Measurements from ENCODE around the gene CEBPZOS.

Gene CEBPZOS

DNA sequence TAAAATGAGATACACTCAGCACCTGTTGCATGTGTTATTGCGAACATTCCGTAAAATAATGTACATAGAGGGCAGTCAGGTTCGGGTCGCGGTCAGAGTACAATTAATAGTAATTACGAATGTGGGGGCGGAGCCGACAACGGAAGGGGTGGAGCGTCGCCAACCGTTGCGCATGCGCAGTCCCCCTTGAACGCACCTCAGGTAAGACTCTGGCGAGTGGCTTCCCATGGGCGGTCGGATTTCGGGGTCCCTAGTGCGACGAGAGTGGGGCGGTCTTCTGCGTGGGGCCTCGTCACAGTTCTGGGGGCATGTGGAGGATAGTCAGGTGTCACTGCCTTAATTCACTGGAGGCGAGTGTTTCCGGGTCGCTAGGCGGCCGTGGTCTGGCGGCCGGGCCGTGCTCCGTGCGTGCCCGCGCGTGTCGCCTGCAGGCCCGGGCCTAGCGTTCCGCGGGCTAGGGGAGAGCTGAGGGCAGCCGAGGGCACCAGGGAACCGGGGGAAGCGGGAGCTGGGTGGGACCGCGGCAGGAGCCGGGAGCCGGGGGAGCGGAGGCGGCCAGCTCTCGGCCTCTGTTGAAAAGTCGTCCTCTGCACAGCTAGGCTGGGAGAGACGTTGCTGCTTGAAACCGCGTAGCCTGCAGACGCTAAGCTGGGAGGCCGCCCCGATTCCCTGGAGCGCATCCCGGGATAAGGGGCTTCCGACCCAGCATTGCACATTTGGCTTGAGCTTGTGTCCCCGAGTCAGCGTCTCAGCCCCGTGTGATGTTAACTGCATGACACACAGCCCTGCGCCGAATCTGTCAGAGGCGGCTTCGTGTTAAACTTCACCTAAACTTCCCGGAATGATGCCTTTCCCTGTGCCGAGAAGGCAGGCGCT lies at the start of gene CEBPZOS:
CEBPZOS (plus strand) TSS at position 177 of the 876 bp plus-strand sequence. CDS start 3,209 bp downstream, outside the sequence.
- Mint-ChIP-seq H3K9me3 (no peaks in the 10 kb centered on the region), H3K4me1 (ENCODE audit: low read depth) (peaks cover 18% of the 10 kb centered on the region), H3K27ac (peak within 1 kb of the TSS; percentile 100), H3K4me3 (peak within 1 kb of the TSS; percentile 100), H3K27me3 (ENCODE audit: low read depth) (peaks cover 5% of the 10 kb centered on the region), H3K36me3 (ENCODE audit: low read depth) (peaks cover 18% of the 10 kb centered on the region)

- H3K27me3 Mint-ChIP-seq (ENCODE audit: low read depth) = no peaks in the 10 kb centered on the region
- no peak overlapping the region for H3K4me3 Mint-ChIP-seq
- H3K27ac Mint-ChIP-seq = no peak overlapping the region
- H3K9me3 Mint-ChIP-seq = no peaks in the 10 kb centered on the region
- H3K36me3 Mint-ChIP-seq (ENCODE audit: low read depth) = peaks cover 38% of the 10 kb centered on the region
- H3K4me1 Mint-ChIP-seq (ENCODE audit: low read depth) = peaks cover 32% of the 10 kb centered on the region
Measured at GRCh38 chr2:37148325-37148724, 48.0 kb upstream of the CEBPZOS start.

- H3K4me3 Mint-ChIP-seq = peak overlapping the region; percentile 11
- no peaks in the 10 kb centered on the region for H3K9me3 Mint-ChIP-seq
- H3K27me3 Mint-ChIP-seq (ENCODE audit: low read depth) = no peaks in the 10 kb centered on the region
- H3K27ac Mint-ChIP-seq = peak overlapping the region; percentile 78
- peaks cover 42% of the 10 kb centered on the region for H3K4me1 Mint-ChIP-seq (ENCODE audit: low read depth)
- H3K36me3 Mint-ChIP-seq (ENCODE audit: low read depth) = peaks cover 47% of the 10 kb centered on the region
Measured at GRCh38 chr2:37149626-37150322, 46.5 kb upstream of the CEBPZOS start.

DNA sequence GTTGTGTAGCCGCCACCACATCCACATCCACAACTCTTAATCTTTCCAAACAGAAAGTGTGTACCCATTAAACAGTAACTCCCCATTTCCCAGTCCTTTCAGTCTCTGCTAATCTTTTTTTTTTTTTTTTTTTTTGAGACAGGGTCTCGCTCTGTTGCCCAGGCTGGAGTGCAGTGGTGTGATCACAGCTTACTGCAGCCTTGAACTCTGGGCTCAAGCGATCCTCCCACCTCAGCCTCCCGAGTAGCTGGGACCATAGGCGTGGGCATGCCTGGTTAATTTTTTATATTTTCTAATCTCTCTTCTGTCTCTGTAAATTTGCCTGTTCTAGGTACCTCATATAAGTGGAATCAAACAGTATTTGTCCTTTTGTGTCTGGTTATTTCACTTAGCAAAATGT lies 43.1 kb upstream of the CEBPZOS start:
- no peak overlapping the region for H3K4me3 Mint-ChIP-seq
- no peak overlapping the region for H3K27ac Mint-ChIP-seq
- H3K9me3 Mint-ChIP-seq = no peaks in the 10 kb centered on the region
- H3K4me1 Mint-ChIP-seq (ENCODE audit: low read depth) = peaks cover 59% of the 10 kb centered on the region
- H3K36me3 Mint-ChIP-seq (ENCODE audit: low read depth) = peaks cover 46% of the 10 kb centered on the region
- H3K27me3 Mint-ChIP-seq (ENCODE audit: low read depth) = no peaks in the 10 kb centered on the region

- Mint-ChIP-seq H3K4me3 (peak overlapping the region; percentile 98), H3K4me1 (ENCODE audit: low read depth) (peaks cover 51% of the 10 kb centered on the region)
Measured at GRCh38 chr2:37154785-37155184, 41.5 kb upstream of the CEBPZOS start.

DNA sequence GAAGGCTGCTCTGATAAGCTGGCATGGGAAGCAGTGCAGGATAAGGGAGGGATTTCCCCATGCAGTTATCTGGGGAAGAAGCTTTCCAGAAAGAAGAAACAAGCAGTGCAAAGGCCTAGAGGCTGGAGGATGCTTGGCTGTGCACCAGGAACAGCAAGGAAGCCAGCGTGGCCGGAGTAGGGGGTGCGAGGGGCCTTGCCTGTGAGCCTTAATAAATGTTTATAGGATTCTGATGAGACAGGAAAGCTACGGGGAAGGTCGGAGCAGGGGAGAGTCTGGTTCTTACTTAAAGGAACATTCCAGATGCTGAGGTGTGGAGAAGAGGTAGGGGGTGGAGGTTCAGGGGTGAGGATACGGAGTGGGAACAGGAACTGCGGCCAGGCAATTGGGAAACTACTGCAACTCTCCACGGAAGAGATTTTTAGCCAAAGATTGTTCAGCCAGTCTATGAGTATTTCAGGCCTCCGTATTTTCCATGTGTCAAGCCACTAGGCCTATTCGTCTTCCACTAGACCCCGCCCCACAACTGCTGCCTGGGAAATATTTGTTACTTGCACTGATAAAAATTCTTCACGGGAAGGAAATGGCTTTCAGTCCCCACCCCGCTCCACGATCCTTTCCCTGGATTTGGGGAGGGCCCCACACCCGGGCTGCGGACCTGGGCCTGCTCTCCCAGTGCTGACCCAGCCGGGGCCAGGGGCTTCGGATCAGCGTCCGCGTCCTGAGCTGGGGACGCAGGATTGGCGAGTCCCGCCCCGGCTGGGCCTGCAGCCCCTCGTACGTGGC lies 40.0 kb upstream of the CEBPZOS start:
- no peaks in the 10 kb centered on the region for H3K27me3 Mint-ChIP-seq (ENCODE audit: low read depth)
- peak overlapping the region; percentile 98 for H3K4me3 Mint-ChIP-seq
- H3K9me3 Mint-ChIP-seq = no peaks in the 10 kb centered on the region
- peak overlapping the region; percentile 92 for H3K27ac Mint-ChIP-seq
- peaks cover 42% of the 10 kb centered on the region for H3K4me1 Mint-ChIP-seq (ENCODE audit: low read depth)
- H3K36me3 Mint-ChIP-seq (ENCODE audit: low read depth) = peaks cover 35% of the 10 kb centered on the region

More at GRCh38 chr2:37154785-37155184, 41.5 kb upstream of the CEBPZOS start:
- peak overlapping the region; percentile 92 for H3K27ac Mint-ChIP-seq
- peaks cover 36% of the 10 kb centered on the region for H3K36me3 Mint-ChIP-seq (ENCODE audit: low read depth)
- H3K27me3 Mint-ChIP-seq (ENCODE audit: low read depth) = no peaks in the 10 kb centered on the region
- H3K9me3 Mint-ChIP-seq = no peaks in the 10 kb centered on the region

DNA sequence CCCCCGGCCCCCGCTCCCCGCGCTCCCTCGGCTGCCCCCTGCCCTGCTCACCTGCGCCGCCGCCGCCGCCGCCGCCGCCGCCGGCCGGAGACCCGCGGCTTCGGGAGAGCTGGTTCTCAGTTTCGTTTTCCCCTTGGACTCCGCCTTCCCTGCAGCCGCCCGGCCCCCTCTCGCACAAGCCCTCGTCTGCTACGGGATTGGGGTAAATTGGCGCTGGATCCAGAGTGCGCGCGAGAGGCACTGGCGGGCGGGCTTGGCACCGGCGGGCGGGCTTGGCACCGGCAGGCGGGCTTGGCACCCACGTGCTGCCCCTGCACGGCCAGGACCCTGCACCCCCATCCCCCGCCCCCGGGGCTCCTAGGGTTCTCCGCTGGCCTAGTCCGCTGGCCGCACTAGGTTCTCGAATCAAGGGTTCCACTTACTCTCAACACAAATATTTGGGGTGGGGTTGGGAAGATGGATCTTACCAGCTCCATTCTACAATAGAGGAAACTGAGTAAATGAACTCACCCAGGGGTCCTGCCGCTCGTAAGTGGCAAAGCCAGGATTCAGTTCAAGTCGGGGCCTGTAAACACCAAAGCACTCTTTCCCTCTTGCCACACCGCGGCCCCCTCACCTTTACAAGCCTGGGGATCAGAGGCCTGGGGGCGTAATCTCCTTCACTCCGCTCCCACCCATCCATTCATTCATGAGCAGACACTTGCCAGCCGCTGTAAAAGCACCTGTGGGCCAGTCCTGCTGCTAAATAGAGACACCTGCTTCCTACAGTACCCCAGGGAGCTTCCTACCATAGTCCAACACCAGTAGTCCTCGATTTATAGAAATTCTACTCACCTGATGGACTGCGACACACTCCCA lies 39.2 kb upstream of the CEBPZOS start, which contains the start of gene EIF2AK2:
EIF2AK2 (minus strand) TSS at position 124 of the 858 bp plus-strand sequence. CDS start 9,174 bp downstream, outside the sequence.
- H3K36me3 Mint-ChIP-seq (ENCODE audit: low read depth) = peaks cover 32% of the 10 kb centered on the region

GRCh38 chr2:37164757-37165156 lies 31.5 kb upstream of the CEBPZOS start:
- peaks cover 15% of the 10 kb centered on the region for H3K27me3 Mint-ChIP-seq (ENCODE audit: low read depth)
- peaks cover 4% of the 10 kb centered on the region for H3K36me3 Mint-ChIP-seq (ENCODE audit: low read depth)
- peaks cover 16% of the 10 kb centered on the region for H3K9me3 Mint-ChIP-seq
- H3K27ac Mint-ChIP-seq = no peak overlapping the region
- H3K4me1 Mint-ChIP-seq (ENCODE audit: low read depth) = no peaks in the 10 kb centered on the region
- no peak overlapping the region for H3K4me3 Mint-ChIP-seq

More for the DNA sequence above, 39.2 kb upstream of the CEBPZOS start, which contains the start of gene EIF2AK2:
- Mint-ChIP-seq H3K27ac (peak within 1 kb of the TSS; percentile 92), H3K9me3 (no peaks in the 10 kb centered on the region), H3K27me3 (ENCODE audit: low read depth) (no peaks in the 10 kb centered on the region), H3K4me3 (peak within 1 kb of the TSS; percentile 98), H3K4me1 (ENCODE audit: low read depth) (peaks cover 37% of the 10 kb centered on the region)

DNA sequence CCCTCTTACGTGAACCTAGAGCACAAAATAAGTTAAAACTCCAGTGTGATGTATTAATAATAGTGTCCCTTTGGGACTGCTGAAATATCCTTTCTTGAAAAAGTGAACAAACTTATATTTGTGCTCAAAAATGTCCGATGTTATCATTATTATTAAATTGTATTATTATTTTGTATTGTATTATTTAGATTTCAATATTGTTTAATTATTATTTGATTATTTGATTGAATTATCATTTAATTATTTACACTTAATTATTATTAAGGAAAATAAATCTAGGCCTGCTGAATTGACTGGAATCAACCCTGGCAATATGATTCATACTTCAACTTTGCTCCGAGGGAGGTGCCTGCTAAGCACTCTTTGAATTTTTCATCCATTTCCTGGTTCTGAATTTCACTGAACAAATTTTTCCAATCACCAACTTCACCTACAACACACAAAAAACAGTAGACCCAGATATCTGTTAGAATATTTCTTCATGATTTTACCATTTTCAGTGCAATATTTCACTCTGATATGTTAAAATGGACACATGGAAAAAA lies 28.6 kb upstream of the CEBPZOS start:
- peaks cover 15% of the 10 kb centered on the region for H3K27me3 Mint-ChIP-seq (ENCODE audit: low read depth)
- no peaks in the 10 kb centered on the region for H3K4me1 Mint-ChIP-seq (ENCODE audit: low read depth)
- no peak overlapping the region for H3K4me3 Mint-ChIP-seq
- H3K27ac Mint-ChIP-seq = no peak overlapping the region
- peaks cover 16% of the 10 kb centered on the region for H3K9me3 Mint-ChIP-seq
- H3K36me3 Mint-ChIP-seq (ENCODE audit: low read depth) = peaks cover 4% of the 10 kb centered on the region

DNA sequence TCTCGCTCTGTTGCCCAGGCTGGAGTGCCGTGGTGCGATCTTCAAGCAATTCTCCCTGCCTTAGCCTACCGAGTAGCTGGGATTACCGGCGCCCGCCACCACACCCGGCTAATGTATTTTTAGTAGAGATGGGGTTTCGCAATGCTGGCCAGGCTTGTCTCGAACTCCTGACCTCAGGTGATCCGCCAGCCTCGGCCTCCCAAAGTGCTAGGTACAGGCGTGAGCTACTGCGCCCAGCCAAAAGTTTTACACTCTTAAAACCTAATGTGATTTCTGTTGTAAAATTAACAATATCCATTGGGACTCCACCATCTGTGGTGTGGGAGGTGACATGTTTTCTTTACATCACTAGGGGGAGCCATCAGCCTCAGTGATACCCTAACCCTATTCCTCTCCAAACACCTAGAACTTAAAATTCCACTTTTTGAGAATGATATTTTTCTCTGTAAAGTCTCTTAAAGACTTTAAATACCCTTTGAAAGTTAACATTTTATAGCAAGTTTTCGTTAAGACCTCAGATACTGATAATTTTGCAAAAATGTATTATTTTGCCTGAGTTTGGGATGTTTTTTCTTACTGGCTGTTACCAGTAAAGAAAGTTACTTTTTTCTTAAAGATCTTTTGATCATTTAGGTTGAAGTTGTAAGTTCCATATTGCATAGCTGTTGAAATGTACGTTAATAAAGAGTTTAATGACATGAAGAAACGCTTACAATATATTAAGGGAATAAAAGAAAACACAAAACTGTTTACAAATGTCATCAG lies 27.9 kb upstream of the CEBPZOS start:
- peaks cover 4% of the 10 kb centered on the region for H3K36me3 Mint-ChIP-seq (ENCODE audit: low read depth)
- H3K4me1 Mint-ChIP-seq (ENCODE audit: low read depth) = no peaks in the 10 kb centered on the region
- peaks cover 15% of the 10 kb centered on the region for H3K27me3 Mint-ChIP-seq (ENCODE audit: low read depth)
- no peak overlapping the region for H3K4me3 Mint-ChIP-seq
- H3K27ac Mint-ChIP-seq = no peak overlapping the region
- H3K9me3 Mint-ChIP-seq = peaks cover 16% of the 10 kb centered on the region

GRCh38 chr2:37171624-37171950 lies 24.7 kb upstream of the CEBPZOS start:
- Mint-ChIP-seq H3K9me3 (no peaks in the 10 kb centered on the region), H3K4me3 (no peak overlapping the region), H3K27me3 (ENCODE audit: low read depth) (peaks cover 6% of the 10 kb centered on the region), H3K27ac (no peak overlapping the region), H3K4me1 (ENCODE audit: low read depth) (no peaks in the 10 kb centered on the region), H3K36me3 (ENCODE audit: low read depth) (no peaks in the 10 kb centered on the region)

GRCh38 chr2:37173741-37174140 lies 22.6 kb upstream of the CEBPZOS start:
- no peaks in the 10 kb centered on the region for H3K4me1 Mint-ChIP-seq (ENCODE audit: low read depth)
- H3K27me3 Mint-ChIP-seq (ENCODE audit: low read depth) = peaks cover 15% of the 10 kb centered on the region
- no peaks in the 10 kb centered on the region for H3K36me3 Mint-ChIP-seq (ENCODE audit: low read depth)
- H3K9me3 Mint-ChIP-seq = no peaks in the 10 kb centered on the region
- no peak overlapping the region for H3K4me3 Mint-ChIP-seq
- H3K27ac Mint-ChIP-seq = no peak overlapping the region

Measured in T-helper 1 cell treated with Interleukin-12 subunit alpha and Interleukin-12 subunit beta and Interleukin-4 antibody, amounts not matched to agents 30 μg/mL and 1 μg/mL, for 36 hours (primary cell).